Mucosa of stomach (tissue), 1 donor: ENCODE results near the gene EIF4E3.

Source experiments
- H3K27me3 ChIP-seq: one replicate; pipeline ENCODE4 v1.7.0; 2013; ENCODE audit warnings: mild to moderate bottlenecking, low read length; ENCODE audit not compliant: control insufficient read depth, insufficient read depth
- H3K36me3 ChIP-seq: one replicate; pipeline ENCODE4 v1.7.0; 2013; ENCODE audit warnings: low read length; ENCODE audit not compliant: control insufficient read depth, insufficient read depth
- H3K4me1 ChIP-seq: one replicate; pipeline ENCODE4 v1.7.0; 2013; ENCODE audit warnings: mild to moderate bottlenecking, low read length; ENCODE audit not compliant: control insufficient read depth, insufficient read depth
- H3K4me3 ChIP-seq: one replicate; pipeline ENCODE4 v1.7.0; 2013; ENCODE audit warnings: low read length
- H3K9ac ChIP-seq: one replicate; pipeline ENCODE4 v1.7.0; 2013; ENCODE audit warnings: mild to moderate bottlenecking, low read length, moderate library complexity
- H3K9me3 ChIP-seq: one replicate; pipeline ENCODE4 v1.7.0; 2013; ENCODE audit warnings: mild to moderate bottlenecking, low read length, moderate library complexity; ENCODE audit not compliant: control insufficient read depth
- donor health status: Pancreatic carcinoma.

The EIF4E3 gene

GRCh38 chr3:71744738-71745137 lies 19.5 kb upstream of the EIF4E3 start:
- H3K9me3 ChIP-seq: no peaks in the 10 kb centered on the region
- no peak overlapping the region for H3K4me3 ChIP-seq
- no peaks in the 10 kb centered on the region for H3K27me3 ChIP-seq
- H3K4me1 ChIP-seq: no peaks in the 10 kb centered on the region
- no peak overlapping the region for H3K9ac ChIP-seq
- H3K36me3 ChIP-seq: no peaks in the 10 kb centered on the region

GRCh38 chr3:71742621-71743020 lies 17.4 kb upstream of the EIF4E3 start:
- Histone ChIP-seq H3K9me3 (no peaks in the 10 kb centered on the region), H3K4me1 (no peaks in the 10 kb centered on the region), H3K36me3 (no peaks in the 10 kb centered on the region), H3K9ac (no peak overlapping the region), H3K27me3 (no peaks in the 10 kb centered on the region), H3K4me3 (no peak overlapping the region)

GRCh38 chr3:71734881-71735280 lies 9.7 kb upstream of the EIF4E3 start:
- H3K27me3 ChIP-seq: no peaks in the 10 kb centered on the region
- no peak overlapping the region for H3K4me3 ChIP-seq
- H3K9me3 ChIP-seq: no peaks in the 10 kb centered on the region
- no peak overlapping the region for H3K9ac ChIP-seq
- H3K36me3 ChIP-seq: no peaks in the 10 kb centered on the region
- H3K4me1 ChIP-seq: peaks cover 13% of the 10 kb centered on the region

GRCh38 chr3:71733319-71733718 lies 8.1 kb upstream of the EIF4E3 start:
- no peaks in the 10 kb centered on the region for H3K9me3 ChIP-seq
- H3K9ac ChIP-seq: no peak overlapping the region
- H3K4me1 ChIP-seq: peaks cover 13% of the 10 kb centered on the region
- H3K27me3 ChIP-seq: no peaks in the 10 kb centered on the region
- H3K36me3 ChIP-seq: no peaks in the 10 kb centered on the region
- no peak overlapping the region for H3K4me3 ChIP-seq

GRCh38 chr3:71732637-71733036 lies 7.4 kb upstream of the EIF4E3 start:
- H3K9ac ChIP-seq: no peak overlapping the region
- no peaks in the 10 kb centered on the region for H3K9me3 ChIP-seq
- peaks cover 13% of the 10 kb centered on the region for H3K4me1 ChIP-seq
- H3K27me3 ChIP-seq: no peaks in the 10 kb centered on the region
- H3K4me3 ChIP-seq: no peak overlapping the region
- no peaks in the 10 kb centered on the region for H3K36me3 ChIP-seq

GRCh38 chr3:71728632-71729342 lies 3.6 kb upstream of the EIF4E3 start:
- Histone ChIP-seq H3K9me3 (no peaks in the 10 kb centered on the region), H3K36me3 (no peaks in the 10 kb centered on the region), H3K27me3 (no peaks in the 10 kb centered on the region), H3K4me3 (no peak overlapping the region), H3K9ac (no peak overlapping the region), H3K4me1 (peaks cover 20% of the 10 kb centered on the region)

- H3K9ac ChIP-seq: peak overlapping the region; percentile 48
- H3K27me3 ChIP-seq: no peaks in the 10 kb centered on the region
- H3K4me1 ChIP-seq: peaks cover 12% of the 10 kb centered on the region
- H3K4me3 ChIP-seq: no peak overlapping the region
- no peaks in the 10 kb centered on the region for H3K9me3 ChIP-seq
- no peaks in the 10 kb centered on the region for H3K36me3 ChIP-seq
Observed at GRCh38 chr3:71726146-71726545, 944 bp upstream of the EIF4E3 start.

- peak overlapping the region; percentile 67 for H3K9ac ChIP-seq
- peaks cover 7% of the 10 kb centered on the region for H3K4me1 ChIP-seq
- H3K9me3 ChIP-seq: no peaks in the 10 kb centered on the region
Observed at GRCh38 chr3:71724584-71725270, 475 bp downstream of the EIF4E3 start.

GRCh38 chr3:71724171-71724453 lies 1.1 kb downstream of the EIF4E3 start:
- peaks cover 7% of the 10 kb centered on the region for H3K4me1 ChIP-seq
- no peaks in the 10 kb centered on the region for H3K9me3 ChIP-seq
- no peaks in the 10 kb centered on the region for H3K27me3 ChIP-seq
- H3K36me3 ChIP-seq: no peaks in the 10 kb centered on the region
- peak overlapping the region; percentile 49 for H3K4me3 ChIP-seq
- H3K9ac ChIP-seq: peak overlapping the region; percentile 67

More at GRCh38 chr3:71724584-71725270, 475 bp downstream of the EIF4E3 start:
- peak overlapping the region; percentile 49 for H3K4me3 ChIP-seq
- H3K27me3 ChIP-seq: no peaks in the 10 kb centered on the region
- H3K36me3 ChIP-seq: no peaks in the 10 kb centered on the region

GRCh38 chr3:71723452-71724170 lies 1.6 kb downstream of the EIF4E3 start:
- Histone ChIP-seq H3K36me3 (no peaks in the 10 kb centered on the region), H3K27me3 (no peaks in the 10 kb centered on the region), H3K9ac (peak overlapping the region; percentile 67), H3K4me3 (no peak overlapping the region), H3K4me1 (peaks cover 7% of the 10 kb centered on the region), H3K9me3 (no peaks in the 10 kb centered on the region)

GRCh38 chr3:71722693-71723092 lies 2.5 kb downstream of the EIF4E3 start:
- H3K27me3 ChIP-seq: no peaks in the 10 kb centered on the region
- H3K9ac ChIP-seq: no peak overlapping the region
- H3K9me3 ChIP-seq: no peaks in the 10 kb centered on the region
- H3K4me3 ChIP-seq: no peak overlapping the region
- H3K36me3 ChIP-seq: no peaks in the 10 kb centered on the region
- H3K4me1 ChIP-seq: peaks cover 7% of the 10 kb centered on the region

- Histone ChIP-seq H3K27me3 (no peaks in the 10 kb centered on the region), H3K9ac (no peak overlapping the region), H3K9me3 (no peaks in the 10 kb centered on the region), H3K4me1 (peaks cover 8% of the 10 kb centered on the region), H3K36me3 (no peaks in the 10 kb centered on the region), H3K4me3 (no peak overlapping the region)
Observed at GRCh38 chr3:71721651-71722157, 3.5 kb downstream of the EIF4E3 start.
